Measurements from ENCODE around the gene GLP2R. TPM values are rescaled to one million over a fixed set of nuclear protein-coding genes. Genes with fewer than 3 reads are reported as not detected.

Gene GLP2R
- total and polyA plus RNA-seq, 10 of the 15 experiments (the other 5 are each of a cell fraction or from before 2014, with no cell fraction given), result not detected

DNA sequence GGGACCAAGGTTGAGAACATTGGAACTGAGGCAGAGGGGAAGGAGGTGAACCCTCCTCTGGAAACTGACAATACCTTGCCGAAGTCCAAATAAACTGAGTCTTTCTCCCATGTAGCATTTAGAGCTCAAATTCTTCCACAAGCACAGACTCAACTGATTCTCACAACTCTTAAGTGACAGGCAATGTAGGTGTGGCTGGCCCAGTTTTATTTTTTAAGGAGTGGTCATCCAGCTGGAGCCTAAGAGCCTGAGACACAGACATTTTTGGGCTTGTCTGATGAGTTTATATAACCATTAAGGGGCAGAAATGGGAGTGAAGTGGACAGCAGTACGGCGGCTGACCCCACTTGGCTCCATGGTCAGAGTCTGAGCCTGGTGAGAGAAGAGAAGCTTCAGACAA is 68.5 kb downstream of the GLP2R start:
- DNase-seq (ENCODE audit: low read depth, low spot score), result no peak
- Histone ChIP-seq H4K20me1 (ENCODE audit: control insufficient read depth, insufficient read depth) (no peaks in the 10 kb centered on the region), H3K27me3 (replicated peaks in 1 of 2; ENCODE audit: control insufficient read depth in 2 of 2, insufficient read depth in 2 of 2, low read length in 1 of 2) (peaks cover 0 to 2% of the 10 kb centered on the region in 2 experiments; a peak in 1 of 4 replicates), H3K4me2 (ENCODE audit: control insufficient read depth, insufficient read depth) (no peak overlapping the region), H3K4me3 (no peak overlapping the region), H3K27ac (ENCODE audit: control insufficient read depth, insufficient read depth) (no peak overlapping the region), H3K9me3 (replicated peaks; ENCODE audit: control insufficient read depth, insufficient read depth, low read length) (no peaks in the 10 kb centered on the region), H3K9ac (ENCODE audit: control insufficient read depth, insufficient read depth, low read length) (no peak overlapping the region), H3K79me2 (ENCODE audit: control insufficient read depth, insufficient read depth, low read length) (no peaks in the 10 kb centered on the region), H3K4me1 (ENCODE audit: control insufficient read depth, insufficient read depth, low read length) (no peaks in the 10 kb centered on the region), H3K36me3 (ENCODE audit: control insufficient read depth in 2 of 2, insufficient read depth in 2 of 2, low read length in 1 of 2) (no peaks in the 10 kb centered on the region), H2AFZ (ENCODE audit: control insufficient read depth, low read depth, low read length) (no peak overlapping the region)
- ATAC-seq, result no peak
- WGBS (ENCODE audit: insufficient coverage, insufficient replicate concordance, low lambda C conversion rate, missing lambda C conversion rate), result 22% methylated on average over 3 of the region's 3 CpGs
- BruUV-seq (replicated peaks), result no TSS peak
- ChIA-PET POLR2A (no interaction called here), SMC1A (ENCODE audit: uncharacterized antibody, unreplicated experiment) (no interaction called here), CTCF (no interaction called here), RAD21 (ENCODE audit: unreplicated experiment) (no interaction called here)
- intact Hi-C loops (cut with micrococcal nuclease; ENCODE audit: unreplicated experiment), result no loop called here
- FAIRE-seq, result no peak
- TF ChIP-seq GATAD2B (conservative IDR thresholded peaks at IDR 0.05; ENCODE audit: low read depth) (no peak), MTA3 (IDR thresholded peaks at IDR 0.05; ENCODE audit: borderline replicate concordance, low read length) (no peak), RCOR1 (conservative IDR thresholded peaks at IDR 0.05; ENCODE audit: low read depth, low read length) (no peak), CBX3 (IDR thresholded peaks at IDR 0.05; ENCODE audit: borderline replicate concordance, low read depth) (no peak), NRF1 (conservative IDR thresholded peaks at IDR 0.05; ENCODE audit: low read depth, low read length) (no peak), CBX5 (IDR thresholded peaks at IDR 0.05; ENCODE audit: low read depth) (no peak), TARDBP (IDR thresholded peaks at IDR 0.05; ENCODE audit: borderline replicate concordance) (no peak), IKZF1 (conservative IDR thresholded peaks at IDR 0.05) (no peak), HCFC1 (IDR thresholded peaks at IDR 0.05; ENCODE audit: low read length) (no peak), NR2C1 (IDR thresholded peaks at IDR 0.05) (no peak), NR2C2 (IDR thresholded peaks at IDR 0.05; ENCODE audit: borderline replicate concordance, control insufficient read depth, insufficient read length, low read depth) (no peak)
- TF ChIP-seq, protein P1, sequence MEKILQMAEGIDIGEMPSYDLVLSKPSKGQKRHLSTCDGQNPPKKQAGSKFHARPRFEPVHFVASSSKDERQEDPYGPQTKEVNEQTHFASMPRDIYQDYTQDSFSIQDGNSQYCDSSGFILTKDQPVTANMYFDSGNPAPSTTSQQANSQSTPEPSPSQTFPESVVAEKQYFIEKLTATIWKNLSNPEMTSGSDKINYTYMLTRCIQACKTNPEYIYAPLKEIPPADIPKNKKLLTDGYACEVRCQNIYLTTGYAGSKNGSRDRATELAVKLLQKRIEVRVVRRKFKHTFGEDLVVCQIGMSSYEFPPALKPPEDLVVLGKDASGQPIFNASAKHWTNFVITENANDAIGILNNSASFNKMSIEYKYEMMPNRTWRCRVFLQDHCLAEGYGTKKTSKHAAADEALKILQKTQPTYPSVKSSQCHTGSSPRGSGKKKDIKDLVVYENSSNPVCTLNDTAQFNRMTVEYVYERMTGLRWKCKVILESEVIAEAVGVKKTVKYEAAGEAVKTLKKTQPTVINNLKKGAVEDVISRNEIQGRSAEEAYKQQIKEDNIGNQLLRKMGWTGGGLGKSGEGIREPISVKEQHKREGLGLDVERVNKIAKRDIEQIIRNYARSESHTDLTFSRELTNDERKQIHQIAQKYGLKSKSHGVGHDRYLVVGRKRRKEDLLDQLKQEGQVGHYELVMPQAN (conservative IDR thresholded peaks at IDR 0.05), result no peak
- in situ Hi-C loops (cut with MboI), result loop anchor here (5.0 to 10.0 kb wide), 2 partner anchors 37 to 59 kb away; no protein-coding TSS in a partner anchor
